ENCODE measurements around the gene ANKH. TPM values are rescaled to one million over a fixed set of nuclear protein-coding genes. Genes with fewer than 3 reads are reported as not detected.

ANKH gene
- total and polyA plus RNA-seq, 2 experiments from 2014 or later, result 27.6 to 29.9 TPM

GRCh38 chr5:14762549-14763216, 108.9 kb downstream of the ANKH start:
- Histone ChIP-seq H3K27ac (no peak overlapping the region), H3K9me3 (ENCODE audit: low read depth) (no peaks in the 10 kb centered on the region), H3K4me2 (no peak overlapping the region), H3K79me2 (no peaks in the 10 kb centered on the region), H3K9me2 (replicated peaks; ENCODE audit: insufficient read depth) (no peaks in the 10 kb centered on the region), H4K20me1 (ENCODE audit: insufficient read depth, poor library complexity, severe bottlenecking) (no peaks in the 10 kb centered on the region), H3K36me3 (replicated peaks; ENCODE audit: insufficient read depth, low read depth) (no peaks in the 10 kb centered on the region), H3K4me1 (ENCODE audit: insufficient read depth) (no peaks in the 10 kb centered on the region), H3K4me3 (no peak overlapping the region), H3K27me3 (no peaks in the 10 kb centered on the region), H2AFZ (no peak overlapping the region)
- DNase-seq (ENCODE audit: low spot score), result no peak
- TF ChIP-seq EZH2phosphoT487 (IDR thresholded peaks at IDR 0.05; ENCODE audit: low read depth, severe bottlenecking, unreplicated experiment), result no peak
- TF ChIP-seq CTCF (IDR thresholded peaks at IDR 0.05; ENCODE audit: poor library complexity), result no peak
- no peak for TF ChIP-seq EZH2 (IDR thresholded peaks at IDR 0.05; ENCODE audit: borderline replicate concordance)
- WGBS (ENCODE audit: low lambda C conversion rate, missing lambda C conversion rate), result 97% methylated on average over 4 of the region's 4 CpGs

GRCh38 chr5:14760548-14761002, 111.0 kb downstream of the ANKH start:
- H3K27me3 ChIP-seq, result no peaks in the 10 kb centered on the region
- no peak overlapping the region for H3K4me2 ChIP-seq
- 92% methylated on average over 4 of the region's 4 CpGs for WGBS (ENCODE audit: low lambda C conversion rate, missing lambda C conversion rate)
- H3K9me2 ChIP-seq (replicated peaks; ENCODE audit: insufficient read depth), result no peaks in the 10 kb centered on the region
- H2AFZ ChIP-seq, result no peak overlapping the region
- no peak for DNase-seq (ENCODE audit: low spot score)
- H3K79me2 ChIP-seq, result no peaks in the 10 kb centered on the region
- H3K9me3 ChIP-seq (ENCODE audit: low read depth), result no peaks in the 10 kb centered on the region
- H4K20me1 ChIP-seq (ENCODE audit: insufficient read depth, poor library complexity, severe bottlenecking), result no peaks in the 10 kb centered on the region
- no peaks in the 10 kb centered on the region for H3K4me1 ChIP-seq (ENCODE audit: insufficient read depth)
- no peak overlapping the region for H3K27ac ChIP-seq
- no peak for TF ChIP-seq EZH2phosphoT487 (IDR thresholded peaks at IDR 0.05; ENCODE audit: low read depth, severe bottlenecking, unreplicated experiment)
- no peak for TF ChIP-seq CTCF (IDR thresholded peaks at IDR 0.05; ENCODE audit: poor library complexity)
- TF ChIP-seq EZH2 (IDR thresholded peaks at IDR 0.05; ENCODE audit: borderline replicate concordance), result no peak
- H3K4me3 ChIP-seq, result no peak overlapping the region
- no peaks in the 10 kb centered on the region for H3K36me3 ChIP-seq (replicated peaks; ENCODE audit: insufficient read depth, low read depth)

- H3K4me1 ChIP-seq (ENCODE audit: insufficient read depth), result no peaks in the 10 kb centered on the region
- H2AFZ ChIP-seq, result no peak overlapping the region
- no peak for DNase-seq (ENCODE audit: low spot score)
- no peaks in the 10 kb centered on the region for H3K36me3 ChIP-seq (replicated peaks; ENCODE audit: insufficient read depth, low read depth)
- H3K4me3 ChIP-seq, result no peak overlapping the region
- H3K27ac ChIP-seq, result no peak overlapping the region
- H3K4me2 ChIP-seq, result no peak overlapping the region
- no peaks in the 10 kb centered on the region for H4K20me1 ChIP-seq (ENCODE audit: insufficient read depth, poor library complexity, severe bottlenecking)
- no peaks in the 10 kb centered on the region for H3K27me3 ChIP-seq
- H3K9me2 ChIP-seq (replicated peaks; ENCODE audit: insufficient read depth), result no peaks in the 10 kb centered on the region
- TF ChIP-seq EZH2 (IDR thresholded peaks at IDR 0.05; ENCODE audit: borderline replicate concordance), result no peak
- TF ChIP-seq CTCF (IDR thresholded peaks at IDR 0.05; ENCODE audit: poor library complexity), result no peak
- no peak for TF ChIP-seq EZH2phosphoT487 (IDR thresholded peaks at IDR 0.05; ENCODE audit: low read depth, severe bottlenecking, unreplicated experiment)
- no peaks in the 10 kb centered on the region for H3K9me3 ChIP-seq (ENCODE audit: low read depth)
- no peaks in the 10 kb centered on the region for H3K79me2 ChIP-seq
- WGBS (ENCODE audit: low lambda C conversion rate, missing lambda C conversion rate), result 79% methylated on average over 6 of the region's 6 CpGs
These were observed 111.6 kb downstream of the ANKH start for GRCh38 chr5:14759744-14760547.
